SK-N-SH treated with all-trans-retinoic acid at 6 μM for 48 hours (cell line): ENCODE data around the gene ADAMTS2.

ENCODE experiments used
- ATAC-seq: fragments of 200-7000 bp; cut with Tn5 transposase; 3 replicates; pipeline ENCODE4 v1.9.1; 2020; ENCODE audit warnings: mild to moderate bottlenecking, moderate library complexity
- ARNTL ChIP-seq: fragments of 450-650 bp; formaldehyde crosslinking; IDR thresholded peaks from 2 replicates; pipeline ENCODE4 v1.5.0; 2020; ENCODE audit warnings: low read depth, mild to moderate bottlenecking, moderate library complexity, borderline replicate concordance
- BACH2 ChIP-seq: fragments of 250-450 bp; sonication (Bioruptor Pico); IDR thresholded peaks from 2 replicates; pipeline ENCODE4 v1.9.0; 2021; ENCODE audit warnings: mild to moderate bottlenecking, borderline replicate concordance
- CREB5 ChIP-seq: fragments of 250-450 bp; sonication (Bioruptor Pico); IDR thresholded peaks from 2 replicates; pipeline ENCODE4 v1.5.1; 2020; ENCODE audit warnings: low read depth, mild to moderate bottlenecking, moderate library complexity
- CSDC2 ChIP-seq: fragments of 250-450 bp; sonication (Bioruptor Pico); IDR thresholded peaks from 2 replicates; pipeline ENCODE4 v1.5.0; 2020; ENCODE audit warnings: mild to moderate bottlenecking, moderate library complexity
- ESRRG ChIP-seq: fragments of 250-450 bp; sonication (Bioruptor Pico); IDR thresholded peaks from 2 replicates; pipeline ENCODE4 v1.6.1; 2021; ENCODE audit warnings: mild to moderate bottlenecking
- GLIS3 ChIP-seq: fragments of 250-450 bp; sonication (Bioruptor Pico); IDR thresholded peaks from 2 replicates; pipeline ENCODE4 v1.5.0; 2020; ENCODE audit warnings: mild to moderate bottlenecking, moderate library complexity
- ISL1 ChIP-seq: fragments of 250-450 bp; sonication (Bioruptor Pico); IDR thresholded peaks from 2 replicates; pipeline ENCODE4 v2.1.2; 2022; ENCODE audit warnings: mild to moderate bottlenecking, moderate library complexity
- PATZ1 ChIP-seq: fragments of 250-450 bp; sonication (Bioruptor Pico); IDR thresholded peaks from 2 replicates; pipeline ENCODE4 v1.8.0; 2020; ENCODE audit warnings: mild to moderate bottlenecking, moderate library complexity, borderline replicate concordance
- PPARA ChIP-seq: fragments of 250-450 bp; sonication (Bioruptor Pico); IDR thresholded peaks from 2 replicates; pipeline ENCODE4 v1.5.0; 2020; ENCODE audit warnings: mild to moderate bottlenecking, borderline replicate concordance
- RARB ChIP-seq: fragments of 250-450 bp; sonication (Bioruptor Pico); IDR thresholded peaks from 2 replicates; pipeline ENCODE4 v1.8.0; 2021; ENCODE audit warnings: mild to moderate bottlenecking, moderate library complexity
- SNAI2 ChIP-seq: fragments of 250-450 bp; sonication (Bioruptor Pico); IDR thresholded peaks from 2 replicates; pipeline ENCODE4 v1.5.0; 2020; ENCODE audit warnings: mild to moderate bottlenecking, moderate library complexity
- TCF4 ChIP-seq: fragments of 250-450 bp; sonication (Bioruptor Pico); IDR thresholded peaks from 2 replicates; pipeline ENCODE4 v1.8.0; 2021; ENCODE audit warnings: mild to moderate bottlenecking, moderate library complexity, borderline replicate concordance
- TOX ChIP-seq: fragments of 250-450 bp; sonication (Bioruptor Pico); IDR thresholded peaks from 2 replicates; pipeline ENCODE4 v1.8.0; 2021; ENCODE audit warnings: mild to moderate bottlenecking, moderate library complexity, borderline replicate concordance
- ZC3H10 ChIP-seq: fragments of 250-450 bp; sonication (Bioruptor Pico); IDR thresholded peaks from 2 replicates; pipeline ENCODE4 v1.5.1; 2021; ENCODE audit warnings: mild to moderate bottlenecking, moderate library complexity
- ZFP3 ChIP-seq: fragments of 250-450 bp; sonication (Bioruptor Pico); IDR thresholded peaks from 2 replicates; pipeline ENCODE4 v1.5.0; 2020; ENCODE audit warnings: mild to moderate bottlenecking, moderate library complexity
- ZFP30 ChIP-seq: fragments of 450-650 bp; formaldehyde crosslinking; IDR thresholded peaks from 2 replicates; pipeline ENCODE4 v1.5.0; 2022; ENCODE audit warnings: mild to moderate bottlenecking, moderate library complexity
- ZNF565 ChIP-seq: fragments of 450-650 bp; formaldehyde crosslinking; conservative IDR thresholded peaks from 2 replicates; pipeline ENCODE4 v1.5.0; 2020; ENCODE audit warnings: low read depth, mild to moderate bottlenecking, moderate library complexity
- ZNF70 ChIP-seq: fragments of 450-650 bp; formaldehyde crosslinking; IDR thresholded peaks from 2 replicates; pipeline ENCODE4 v1.5.0; 2020; ENCODE audit warnings: mild to moderate bottlenecking, moderate library complexity
- TF ChIP-seq, protein P1 (sequence below): fragments of 250-450 bp; sonication (Bioruptor Pico); IDR thresholded peaks from 2 replicates; pipeline ENCODE4 v1.5.0; 2020; ENCODE audit warnings: mild to moderate bottlenecking, moderate library complexity
- TF ChIP-seq, protein P2 (sequence below): fragments of 250-450 bp; sonication (Bioruptor Pico); IDR thresholded peaks from 2 replicates; pipeline ENCODE4 v1.5.1; 2021; ENCODE audit warnings: mild to moderate bottlenecking, moderate library complexity

ADAMTS2 gene

GRCh38 chr5:179292202-179292601 is 53.1 kb downstream of the ADAMTS2 start:
- ATAC-seq: no peak
- TF ChIP-seq GLIS3 (no peak), BACH2 (CRISPR knock-in tag) (no peak)
- TF ChIP-seq, all 23 proteins: peak for 0

- no peak for ATAC-seq
- TF ChIP-seq ZC3H10: no peak
- no peak for TF ChIP-seq CREB5 (CRISPR knock-in tag)
- TF ChIP-seq, all 23 proteins: peak for 0
Observed at GRCh38 chr5:179290681-179291540, 54.4 kb downstream of the ADAMTS2 start.

DNA sequence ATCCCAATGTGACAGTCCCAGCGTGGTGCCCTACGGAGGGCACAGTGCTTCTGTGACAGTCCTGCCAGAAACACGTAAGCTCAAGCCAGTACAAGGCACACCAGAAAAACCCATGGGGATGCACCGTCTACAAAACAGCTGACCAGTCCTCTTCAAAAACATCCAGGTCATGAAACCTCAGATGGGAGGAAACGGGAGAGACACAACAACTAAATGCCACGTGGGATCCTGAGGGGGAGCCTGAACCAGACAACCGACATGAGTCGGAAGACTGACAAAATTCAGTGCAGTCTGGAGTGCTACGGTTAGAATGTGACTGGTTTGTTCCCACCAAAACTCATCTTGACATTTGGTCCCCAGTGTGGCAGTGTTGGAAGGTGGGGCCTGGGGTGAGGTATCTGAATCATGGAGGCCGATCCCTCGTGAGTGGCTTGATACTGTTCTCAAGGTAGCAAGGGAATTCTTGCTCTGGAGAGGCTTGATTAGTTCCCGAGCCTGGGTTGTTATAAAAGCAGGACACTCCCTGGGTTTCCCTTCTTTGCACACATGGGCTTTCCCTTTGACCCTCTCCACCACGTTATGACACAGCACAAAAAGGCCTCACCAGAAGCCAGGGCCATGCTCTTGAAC is 55.4 kb downstream of the ADAMTS2 start:
- TF ChIP-seq PPARA: no peak
- no peak for TF ChIP-seq GLIS3
- TF ChIP-seq, protein P1, sequence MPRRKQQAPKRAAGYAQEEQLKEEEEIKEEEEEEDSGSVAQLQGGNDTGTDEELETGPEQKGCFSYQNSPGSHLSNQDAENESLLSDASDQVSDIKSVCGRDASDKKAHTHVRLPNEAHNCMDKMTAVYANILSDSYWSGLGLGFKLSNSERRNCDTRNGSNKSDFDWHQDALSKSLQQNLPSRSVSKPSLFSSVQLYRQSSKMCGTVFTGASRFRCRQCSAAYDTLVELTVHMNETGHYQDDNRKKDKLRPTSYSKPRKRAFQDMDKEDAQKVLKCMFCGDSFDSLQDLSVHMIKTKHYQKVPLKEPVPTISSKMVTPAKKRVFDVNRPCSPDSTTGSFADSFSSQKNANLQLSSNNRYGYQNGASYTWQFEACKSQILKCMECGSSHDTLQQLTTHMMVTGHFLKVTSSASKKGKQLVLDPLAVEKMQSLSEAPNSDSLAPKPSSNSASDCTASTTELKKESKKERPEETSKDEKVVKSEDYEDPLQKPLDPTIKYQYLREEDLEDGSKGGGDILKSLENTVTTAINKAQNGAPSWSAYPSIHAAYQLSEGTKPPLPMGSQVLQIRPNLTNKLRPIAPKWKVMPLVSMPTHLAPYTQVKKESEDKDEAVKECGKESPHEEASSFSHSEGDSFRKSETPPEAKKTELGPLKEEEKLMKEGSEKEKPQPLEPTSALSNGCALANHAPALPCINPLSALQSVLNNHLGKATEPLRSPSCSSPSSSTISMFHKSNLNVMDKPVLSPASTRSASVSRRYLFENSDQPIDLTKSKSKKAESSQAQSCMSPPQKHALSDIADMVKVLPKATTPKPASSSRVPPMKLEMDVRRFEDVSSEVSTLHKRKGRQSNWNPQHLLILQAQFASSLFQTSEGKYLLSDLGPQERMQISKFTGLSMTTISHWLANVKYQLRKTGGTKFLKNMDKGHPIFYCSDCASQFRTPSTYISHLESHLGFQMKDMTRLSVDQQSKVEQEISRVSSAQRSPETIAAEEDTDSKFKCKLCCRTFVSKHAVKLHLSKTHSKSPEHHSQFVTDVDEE (CRISPR knock-in tag): no peak
- TF ChIP-seq ESRRG (CRISPR knock-in tag): no peak
- TF ChIP-seq RARB (CRISPR knock-in tag): no peak
- TF ChIP-seq BACH2 (CRISPR knock-in tag): no peak
- no peak for ATAC-seq

DNA sequence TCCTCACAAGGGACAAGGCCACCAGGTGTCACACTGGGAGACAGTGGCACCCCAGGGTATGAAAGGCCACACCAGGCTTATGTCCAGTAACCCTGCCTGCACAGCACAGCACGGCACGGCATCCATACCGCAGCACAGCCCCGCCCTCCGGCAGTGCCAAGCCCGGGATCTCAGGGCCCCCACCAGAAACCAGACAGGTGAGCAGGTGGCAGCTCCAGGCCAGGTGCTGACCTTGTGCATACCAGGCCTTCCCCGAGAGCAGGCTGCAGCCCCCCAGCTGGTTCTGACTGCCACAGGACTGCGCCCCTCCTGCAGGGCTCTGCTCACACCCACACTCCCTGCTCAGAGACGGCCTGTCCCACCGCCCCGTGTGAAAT is 56.5 kb downstream of the ADAMTS2 start:
- TF ChIP-seq ESRRG (CRISPR knock-in tag) (no peak), ARNTL (no peak), TCF4 (CRISPR knock-in tag) (no peak), BACH2 (CRISPR knock-in tag) (no peak), SNAI2 (CRISPR knock-in tag) (no peak), CREB5 (CRISPR knock-in tag) (no peak), TOX (CRISPR knock-in tag) (no peak), GLIS3 (no peak), ISL1 (CRISPR knock-in tag) (no peak), ZNF565 (no peak), ZFP3 (no peak), PATZ1 (no peak), CSDC2 (CRISPR knock-in tag) (no peak), ZC3H10 (no peak), RARB (CRISPR knock-in tag) (no peak), ZFP30 (no peak), PPARA (no peak), ZNF70 (CRISPR knock-in tag) (no peak)
- TF ChIP-seq, protein P1 (CRISPR knock-in tag): no peak
- TF ChIP-seq, protein P2, sequence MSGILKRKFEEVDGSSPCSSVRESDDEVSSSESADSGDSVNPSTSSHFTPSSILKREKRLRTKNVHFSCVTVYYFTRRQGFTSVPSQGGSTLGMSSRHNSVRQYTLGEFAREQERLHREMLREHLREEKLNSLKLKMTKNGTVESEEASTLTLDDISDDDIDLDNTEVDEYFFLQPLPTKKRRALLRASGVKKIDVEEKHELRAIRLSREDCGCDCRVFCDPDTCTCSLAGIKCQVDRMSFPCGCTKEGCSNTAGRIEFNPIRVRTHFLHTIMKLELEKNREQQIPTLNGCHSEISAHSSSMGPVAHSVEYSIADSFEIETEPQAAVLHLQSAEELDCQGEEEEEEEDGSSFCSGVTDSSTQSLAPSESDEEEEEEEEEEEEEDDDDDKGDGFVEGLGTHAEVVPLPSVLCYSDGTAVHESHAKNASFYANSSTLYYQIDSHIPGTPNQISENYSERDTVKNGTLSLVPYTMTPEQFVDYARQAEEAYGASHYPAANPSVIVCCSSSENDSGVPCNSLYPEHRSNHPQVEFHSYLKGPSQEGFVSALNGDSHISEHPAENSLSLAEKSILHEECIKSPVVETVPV: no peak
- TF ChIP-seq, all 23 proteins: peak for 0
- ATAC-seq: no peak
